A549 (cell line): ENCODE measurements around the gene MTF1. TPM values are rescaled to one million over a fixed set of nuclear protein-coding genes. Genes with fewer than 3 reads are reported as not detected.
"Not testable (repeated sequence)": the region's sequence is repeated elsewhere in the genome, so short reads cannot be mapped to it uniquely, and the experiment has no call there.

Source experiments
- ATAC-seq, 2 experiments: fragments of 200-7000 bp in 1 of 2; fragments of >200 bp in 1 of 2; cut with Nextera tagmentation in 1 of 2; cut with Tn5 transposase in 1 of 2; 3 replicates each; pipeline versions ENCODE4 v1.8.0 to v1.9.1; 2018 to 2020; ENCODE audit warnings: mild to moderate bottlenecking in 1 of 2, moderate library complexity in 1 of 2
- CTCF ChIA-PET: fragments of 300-600 bp; sonication (Branson Sonifier 250); formaldehyde crosslinking; extraction: SDS; loops from one replicate; lab custom pipeline; 2021; ENCODE audit warnings: antibody characterized with exemption, inconsistent platforms; lab: Yijun Ruan, JAX
- POLR2A ChIA-PET: fragments of 350-600 bp; formaldehyde crosslinking; extraction: SDS; loops from one replicate; lab custom pipeline; 2021; ENCODE audit warnings: antibody characterized with exemption, inconsistent platforms; lab: Yijun Ruan, JAX
- DNase-seq, 2 experiments: peaks; one replicate each; pipeline versions ENCODE4 v3.0.0 to v3.0.0-alpha.2; 2011 to 2016; ENCODE audit warnings: low read depth in 1 of 2, low spot score in 1 of 2
- FAIRE-seq: peaks from 2 replicates; lab custom pipeline; 2011; peaks lifted over from hg19 to GRCh38; lab: Jason Lieb, UNC
- H3K27ac ChIP-seq, 2 experiments: fragments of >200 bp; sonication (Bioruptor Twin); formaldehyde crosslinking; 3 replicates each; pipeline ENCODE4 v1.5.1; 2016 to 2017
- H3K4me1 ChIP-seq: fragments of >200 bp; sonication (Bioruptor Twin); formaldehyde crosslinking; 3 replicates; pipeline ENCODE4 v1.6.1; 2016
- H3K4me2 ChIP-seq: fragments of >200 bp; sonication (Bioruptor Twin); formaldehyde crosslinking; 3 replicates; pipeline ENCODE4 v1.6.1; 2016
- H3K4me3 ChIP-seq: fragments of >200 bp; sonication (Bioruptor Twin); formaldehyde crosslinking; 3 replicates; pipeline ENCODE4 v1.5.1; 2016
- H3K9me3 ChIP-seq: fragments of >200 bp; sonication (Bioruptor Twin); formaldehyde crosslinking; 3 replicates; pipeline ENCODE4 v1.6.1; 2016
- BCL3 ChIP-seq: fragments of >200 bp; sonication (Bioruptor Twin); formaldehyde crosslinking; IDR thresholded peaks from 3 replicates; pipeline ENCODE4 v1.6.1; 2016
- CBX8 ChIP-seq: fragments of 200-600 bp; sonication (generic); IDR thresholded peaks from 2 replicates; pipeline ENCODE4 v1.6.1; 2016
- CHD2 ChIP-seq: fragments of 150-350 bp; IDR thresholded peaks from 2 replicates; pipeline ENCODE4 v1.6.1; 2014; ENCODE audit warnings: low read length; ENCODE audit not compliant: partially characterized antibody
- CHD4 ChIP-seq: fragments of 200-600 bp; sonication (generic); IDR thresholded peaks from 2 replicates; pipeline ENCODE4 v1.6.1; 2016; ENCODE audit warnings: antibody characterized with exemption, mild to moderate bottlenecking, borderline replicate concordance
- EHMT2 ChIP-seq: fragments of 200-600 bp; sonication (generic); IDR thresholded peaks from 2 replicates; pipeline ENCODE4 v1.6.1; 2016; ENCODE audit warnings: antibody characterized with exemption, low read depth, mild to moderate bottlenecking, moderate library complexity
- ESRRA ChIP-seq: fragments of 150-350 bp; IDR thresholded peaks from 2 replicates; pipeline ENCODE4 v1.6.1; 2014; ENCODE audit warnings: mild to moderate bottlenecking, low read length, borderline replicate concordance
- FOSL2 ChIP-seq, 2 experiments: fragments of 450-650 bp in 1 of 2; fragments of >200 bp in 1 of 2; sonication (Bioruptor Twin) in 1 of 2; formaldehyde crosslinking; IDR thresholded peaks; 2 replicates each; pipeline versions ENCODE4 v1.5.0 to v1.6.1; 2016 to 2020; ENCODE audit warnings: mild to moderate bottlenecking in 1 of 2, moderate library complexity in 1 of 2
- HDAC2 ChIP-seq: fragments of 200-600 bp; sonication (generic); IDR thresholded peaks from 2 replicates; pipeline ENCODE4 v1.6.1; 2016
- HES2 ChIP-seq: fragments of >200 bp; sonication (Bioruptor Twin); formaldehyde crosslinking; IDR thresholded peaks from 2 replicates; pipeline ENCODE4 v1.6.1; 2016
- HMGXB4 ChIP-seq: fragments of 250-450 bp; sonication (Bioruptor Pico); IDR thresholded peaks from 2 replicates; pipeline ENCODE4 v1.5.0; 2021; ENCODE audit warnings: mild to moderate bottlenecking, moderate library complexity, borderline replicate concordance
- HOXB5 ChIP-seq: fragments of 250-450 bp; sonication (Bioruptor Pico); IDR thresholded peaks from 2 replicates; pipeline ENCODE4 v1.5.0; 2020; ENCODE audit warnings: mild to moderate bottlenecking, moderate library complexity
- JUNB ChIP-seq: fragments of >200 bp; sonication (Bioruptor Twin); formaldehyde crosslinking; IDR thresholded peaks from 2 replicates; pipeline ENCODE4 v1.6.1; 2016
- KDM5A ChIP-seq: fragments of 200-600 bp; sonication (generic); IDR thresholded peaks from 2 replicates; pipeline ENCODE4 v1.6.1; 2016; ENCODE audit warnings: antibody characterized with exemption, mild to moderate bottlenecking
- NPAS2 ChIP-seq: fragments of 250-450 bp; sonication (Bioruptor Pico); IDR thresholded peaks from 2 replicates; pipeline ENCODE4 v1.8.0; 2022; ENCODE audit warnings: mild to moderate bottlenecking, moderate library complexity, borderline replicate concordance
- PHF8 ChIP-seq: fragments of 200-600 bp; sonication (generic); IDR thresholded peaks from 2 replicates; pipeline ENCODE4 v1.6.1; 2016; ENCODE audit warnings: low read depth, mild to moderate bottlenecking, antibody characterized with exemption, moderate library complexity, borderline replicate concordance
- POLR2A ChIP-seq: IDR thresholded peaks from 2 replicates; pipeline ENCODE4 v1.6.1; 2012; ENCODE audit warnings: mild to moderate bottlenecking, low read length
- REST ChIP-seq: fragments of 200-600 bp; sonication (generic); IDR thresholded peaks from 2 replicates; pipeline ENCODE4 v1.6.1; 2016; ENCODE audit warnings: antibody characterized with exemption, mild to moderate bottlenecking, moderate library complexity
- TFCP2L1 ChIP-seq: fragments of 250-450 bp; sonication (Bioruptor Pico); IDR thresholded peaks from 2 replicates; pipeline ENCODE4 v1.5.0; 2021; ENCODE audit warnings: mild to moderate bottlenecking
- USF2 ChIP-seq: fragments of 450-650 bp; IDR thresholded peaks from 2 replicates; pipeline ENCODE4 v1.6.1; 2014; ENCODE audit warnings: antibody characterized with exemption
- ZC3H11A ChIP-seq: fragments of 450-650 bp; IDR thresholded peaks from 2 replicates; pipeline ENCODE4 v1.6.1; 2014; ENCODE audit warnings: antibody characterized with exemption, mild to moderate bottlenecking
- WGBS: methylation state at CpG from one replicate; pipeline ENCODE4 v1.1.6; 2017; ENCODE audit errors: missing lambda C conversion rate; 5-methylcytosine and 5-hydroxymethylcytosine counted together
- polyA plus RNA-seq, 4 experiments: library from polyadenylated mRNA; depleted of rRNA in 3 of 4; stranded (reverse); fragments of >200 nt; fragmentation: RNase III in 1 of 4; extraction: RNeasy Plus Mini Kit Qiagen cat#74134 plus additional on column Dnase treatment in 1 of 4; gene quantifications; 2 replicates in 3 of 4; 3 replicates in 1 of 4; pipeline ENCODE4 v1.2.3, GENCODE V29; 2011 to 2017

The MTF1 gene
- polyA plus RNA-seq, 2 of the 4 experiments (the other 2 are of a cell fraction), result 4.0 to 6.7 TPM

GRCh38 chr1:37905727-37906126 is 46.3 kb upstream of the MTF1 start:
- no peak for DNase-seq
- Histone ChIP-seq H3K9me3 (no peaks in the 10 kb centered on the region), H3K4me2 (no peak overlapping the region), H3K27ac (no peak overlapping the region), H3K4me3 (no peak overlapping the region), H3K4me1 (no peaks in the 10 kb centered on the region)
- POLR2A ChIA-PET, result no interaction called here
- 91% methylated on average over 1 of the region's 1 CpG for WGBS
- TF ChIP-seq REST, result no peak
- no peak for TF ChIP-seq KDM5A
- TF ChIP-seq BCL3, result no peak
- TF ChIP-seq HDAC2, result no peak
- TF ChIP-seq CBX8, result no peak
- TF ChIP-seq PHF8, result no peak
- no peak for TF ChIP-seq HOXB5 (CRISPR knock-in tag)
- CTCF ChIA-PET, result interaction anchor here (0.8 to 0.9 kb wide), 2 partner anchors 30 to 46 kb away, joined by 3 to 6 read pairs; no protein-coding TSS in a partner anchor
- no peak for ATAC-seq
- no peak for FAIRE-seq

- CTCF ChIA-PET, POLR2A ChIA-PET, ATAC-seq: not testable (repeated sequence)
These were observed 44.5 kb upstream of the MTF1 start for GRCh38 chr1:37903921-37904320.

GRCh38 chr1:37902983-37903382 is 43.6 kb upstream of the MTF1 start:
- CTCF ChIA-PET, result no interaction called here
- no peak for FAIRE-seq
- DNase-seq, result no peak
- Histone ChIP-seq H3K4me2 (no peak overlapping the region), H3K4me1 (no peaks in the 10 kb centered on the region), H3K4me3 (no peak overlapping the region), H3K9me3 (no peaks in the 10 kb centered on the region), H3K27ac (no peak overlapping the region)
- WGBS, result 84% methylated on average over 5 of the region's 5 CpGs
- POLR2A ChIA-PET, result no interaction called here
- no peak for TF ChIP-seq NPAS2 (CRISPR knock-in tag)
- TF ChIP-seq EHMT2, result no peak
- no peak for TF ChIP-seq CHD4
- TF ChIP-seq CHD2, result no peak
- no peak for TF ChIP-seq FOSL2 (IDR thresholded peaks at IDR 0.05)
- no peak for TF ChIP-seq FOSL2 (CRISPR knock-in tag; IDR thresholded peaks at IDR 0.05)
- no peak for TF ChIP-seq JUNB
- no peak for TF ChIP-seq TFCP2L1 (CRISPR knock-in tag)
- no peak for TF ChIP-seq HDAC2
- no peak for TF ChIP-seq CBX8
- no peak for TF ChIP-seq ESRRA
- no peak for TF ChIP-seq POLR2A
- no peak for TF ChIP-seq USF2
- TF ChIP-seq HMGXB4 (CRISPR knock-in tag), result no peak
- no peak for TF ChIP-seq HES2
- no peak for TF ChIP-seq ZC3H11A
- ATAC-seq, result no peak

More at GRCh38 chr1:37903921-37904320, 44.5 kb upstream of the MTF1 start:
- not testable (repeated sequence) for H3K4me2 ChIP-seq, FAIRE-seq, H3K4me3 ChIP-seq, H3K27ac ChIP-seq, H3K9me3 ChIP-seq, DNase-seq, H3K4me1 ChIP-seq
- WGBS, result 83% methylated on average over 6 of the region's 6 CpGs
